H7 (cell line): ENCODE measurements around the gene LEMD3. TPM values are rescaled to one million over a fixed set of nuclear protein-coding genes. Genes with fewer than 3 reads are reported as not detected.
"Not testable (repeated sequence)": the region's sequence is repeated elsewhere in the genome, so short reads cannot be mapped to it uniquely, and the experiment has no call there.

Experiments
- DNase-seq: peaks from one replicate; pipeline ENCODE4 v3.0.0; 2012
- H3K27me3 ChIP-seq: 2 replicates; pipeline ENCODE4 v1.6.0; 2011; ENCODE audit warnings: mild to moderate bottlenecking, low read length; ENCODE audit not compliant: control insufficient read depth, insufficient read depth
- H3K36me3 ChIP-seq: replicated peaks from 2 replicates; pipeline ENCODE4 v1.5.1; 2011; ENCODE audit warnings: low read length; ENCODE audit not compliant: control insufficient read depth, insufficient read depth
- H3K4me3 ChIP-seq: 2 replicates; pipeline ENCODE4 v1.5.1; 2011; ENCODE audit warnings: low read depth, mild to moderate bottlenecking, control low read depth, low read length, moderate library complexity; ENCODE audit not compliant: insufficient read depth
- total RNA-seq: library from RNA; depleted of rRNA; stranded (reverse); fragments of >200 nt; shearing (Covaris generic); gene quantifications from 2 replicates; pipeline ENCODE4 v1.2.3, GENCODE V29; 2014

LEMD3 gene
- total RNA-seq, 1 experiment from 2014 or later: 20.5 TPM

- Histone ChIP-seq H3K36me3 (no peaks in the 10 kb centered on the region), H3K4me3 (no peak overlapping the region), H3K27me3 (no peaks in the 10 kb centered on the region)
- no peak for DNase-seq
These were observed 100.2 kb downstream of the LEMD3 start for GRCh38 chr12:65269603-65270002.

DNA sequence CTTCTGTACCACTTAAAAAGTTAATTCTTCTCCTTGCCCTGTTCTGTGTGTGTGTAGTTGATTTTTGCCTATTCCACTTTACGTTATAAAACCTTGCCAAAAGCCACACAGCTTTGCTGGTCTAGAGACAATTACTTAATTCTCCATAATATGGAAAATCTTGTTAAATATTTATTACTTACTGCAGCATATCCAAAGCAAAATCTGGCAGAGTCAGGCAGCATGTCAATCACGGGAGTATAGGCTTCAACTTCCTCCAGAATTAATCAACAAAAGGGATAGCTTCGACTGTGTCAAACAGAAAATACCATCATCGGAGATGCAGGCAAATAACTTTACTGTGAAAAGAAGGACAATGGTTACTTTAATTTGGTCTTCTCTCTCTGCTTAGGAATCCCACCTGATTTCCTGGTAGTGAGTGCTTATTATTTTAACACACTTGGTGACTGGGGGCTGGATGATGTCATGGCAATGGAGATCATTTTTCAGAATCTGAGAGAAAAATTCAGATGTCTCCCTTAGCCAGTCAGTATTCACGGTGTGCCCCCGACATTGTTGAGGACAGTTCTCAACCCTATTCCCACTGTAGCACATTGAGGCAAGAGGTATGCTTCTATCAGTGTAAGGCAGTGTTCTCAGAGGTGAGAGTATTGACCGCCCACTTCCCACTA lies 105.4 kb downstream of the LEMD3 start:
- H3K27me3 ChIP-seq: peaks cover 14% of the 10 kb centered on the region
- no peak for DNase-seq
- no peak overlapping the region for H3K4me3 ChIP-seq
- no peaks in the 10 kb centered on the region for H3K36me3 ChIP-seq

DNA sequence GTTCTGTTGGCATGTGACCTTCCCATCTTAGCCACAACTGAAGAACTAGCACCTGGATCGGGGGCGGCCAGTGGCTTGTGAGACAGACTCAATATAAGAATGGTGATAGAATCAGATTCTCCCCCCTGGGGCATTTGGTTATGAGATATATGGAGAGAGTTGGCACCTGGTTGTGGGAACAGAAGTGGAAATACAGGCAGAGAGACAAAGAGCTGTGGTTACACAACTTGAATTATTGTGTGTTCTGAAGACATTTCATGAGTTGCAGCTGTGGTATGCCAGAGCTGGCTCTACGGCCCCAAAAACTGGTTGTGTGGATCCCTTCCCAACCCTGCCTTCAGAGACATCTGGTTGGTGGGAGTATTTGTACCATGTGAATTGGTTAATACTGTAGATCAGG lies 106.2 kb downstream of the LEMD3 start:
- Histone ChIP-seq H3K36me3 (no peaks in the 10 kb centered on the region), H3K27me3 (peaks cover 15% of the 10 kb centered on the region), H3K4me3 (no peak overlapping the region)
- no peak for DNase-seq

DNA sequence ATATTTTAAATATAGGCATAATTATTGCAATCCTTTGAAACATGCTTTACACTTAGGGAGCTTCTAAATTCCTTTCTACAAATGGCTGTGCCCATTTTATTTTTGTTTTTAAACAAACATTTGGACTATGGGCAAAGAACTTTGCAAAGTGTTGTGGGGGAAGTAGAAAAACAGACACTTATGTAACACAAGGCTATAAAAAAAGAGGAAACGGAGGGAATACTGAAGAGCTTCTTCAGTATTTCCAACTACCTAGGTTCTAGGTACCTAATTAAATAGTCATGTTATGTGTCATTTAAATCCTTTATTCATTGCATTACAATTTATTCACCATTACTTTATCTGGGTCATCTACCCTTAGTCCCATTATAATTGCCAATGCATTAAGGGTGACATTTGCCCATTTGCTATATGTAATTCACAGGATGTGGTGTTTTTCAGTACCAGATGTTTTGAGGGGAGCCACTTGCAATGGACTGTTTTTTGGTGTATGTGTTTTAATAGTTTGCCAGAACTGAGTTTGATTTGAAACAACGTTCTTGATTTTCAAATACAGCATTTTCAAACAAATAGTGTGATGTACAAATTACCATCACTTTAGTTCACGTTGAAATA lies 107.6 kb downstream of the LEMD3 start:
- H3K36me3 ChIP-seq: no peaks in the 10 kb centered on the region
- H3K4me3 ChIP-seq: no peak overlapping the region
- peaks cover 15% of the 10 kb centered on the region for H3K27me3 ChIP-seq
- DNase-seq: no peak

DNA sequence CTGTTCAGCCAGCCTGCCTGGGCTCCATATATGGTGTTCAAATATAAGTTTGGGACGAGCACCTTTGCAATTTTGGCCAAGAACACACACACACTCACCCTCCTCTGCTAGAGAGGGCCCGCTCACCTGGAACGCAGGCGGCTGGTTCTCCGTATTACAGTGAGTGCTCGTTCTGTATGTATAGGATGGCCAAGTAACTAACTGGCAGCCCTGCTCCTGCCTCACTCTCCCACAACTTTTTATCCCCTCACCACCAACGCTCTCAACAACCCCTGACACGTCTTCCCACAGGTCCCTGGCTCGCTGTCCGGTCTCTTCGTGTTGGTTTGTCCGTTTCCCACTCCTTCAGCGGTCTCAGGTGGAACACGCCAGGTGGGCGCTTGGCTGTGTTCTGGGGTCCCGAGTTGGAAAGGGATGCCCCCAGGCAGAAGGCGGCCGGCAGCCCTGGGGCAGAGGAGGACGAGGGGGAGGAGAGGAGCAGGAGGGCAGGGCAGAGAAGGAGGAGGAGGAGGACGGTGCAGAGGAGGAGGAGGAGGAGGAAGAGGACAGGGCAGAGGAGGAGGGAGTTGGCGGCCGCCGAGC lies 108.7 kb downstream of the LEMD3 start:
- H3K4me3 ChIP-seq: peak overlapping the region; percentile 74
- H3K27me3 ChIP-seq: peaks cover 15% of the 10 kb centered on the region
- DNase-seq: peak; percentile 35
- H3K36me3 ChIP-seq: no peaks in the 10 kb centered on the region

DNA sequence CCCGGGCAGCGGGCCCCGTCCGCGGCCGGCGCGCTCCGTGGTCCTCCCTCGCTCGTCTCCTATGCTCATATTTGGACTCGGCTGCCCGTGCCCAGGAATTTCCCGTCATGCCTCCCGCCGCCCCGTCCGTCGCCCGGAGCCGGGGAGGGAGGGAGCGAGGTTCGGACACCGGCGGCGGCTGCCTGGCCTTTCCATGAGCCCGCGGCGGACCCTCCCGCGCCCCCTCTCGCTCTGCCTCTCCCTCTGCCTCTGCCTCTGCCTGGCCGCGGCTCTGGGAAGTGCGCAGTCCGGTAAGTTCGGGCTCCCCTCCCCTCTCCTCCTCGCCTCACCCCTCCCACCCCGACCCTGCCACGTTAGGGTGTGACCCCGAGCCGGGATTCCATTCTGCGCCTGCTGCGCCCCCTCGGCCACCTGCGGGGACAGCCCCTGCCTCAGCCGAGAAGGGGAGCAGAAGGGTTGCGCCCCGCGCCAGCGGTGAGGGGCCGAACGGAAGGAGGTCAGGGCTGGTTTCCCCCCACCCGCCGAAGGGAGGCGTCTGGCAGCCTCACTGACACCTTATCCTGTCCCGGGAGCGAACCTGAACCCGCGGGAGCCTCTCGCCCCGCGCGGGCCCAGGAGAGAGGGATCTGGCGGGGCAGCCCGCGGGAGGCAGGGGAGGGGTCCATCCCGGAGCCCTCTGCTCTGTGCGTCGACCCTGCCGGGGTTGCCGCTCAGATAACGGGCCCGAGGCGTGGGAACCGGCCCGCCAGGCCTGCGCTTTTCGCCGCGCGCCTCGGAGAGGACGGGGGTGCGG lies 109.4 kb downstream of the LEMD3 start, which contains the start of gene MSRB3:
TSS of gene MSRB3 (plus strand) at position 108 of the 793 bp plus-strand sequence. CDS start 29,897 bp downstream, outside the sequence.
- peak within 1 kb of the TSS; percentile 74 for H3K4me3 ChIP-seq
- H3K27me3 ChIP-seq: peaks cover 15% of the 10 kb centered on the region
- peak; percentile 88 for DNase-seq
- H3K36me3 ChIP-seq: no peaks in the 10 kb centered on the region

DNA sequence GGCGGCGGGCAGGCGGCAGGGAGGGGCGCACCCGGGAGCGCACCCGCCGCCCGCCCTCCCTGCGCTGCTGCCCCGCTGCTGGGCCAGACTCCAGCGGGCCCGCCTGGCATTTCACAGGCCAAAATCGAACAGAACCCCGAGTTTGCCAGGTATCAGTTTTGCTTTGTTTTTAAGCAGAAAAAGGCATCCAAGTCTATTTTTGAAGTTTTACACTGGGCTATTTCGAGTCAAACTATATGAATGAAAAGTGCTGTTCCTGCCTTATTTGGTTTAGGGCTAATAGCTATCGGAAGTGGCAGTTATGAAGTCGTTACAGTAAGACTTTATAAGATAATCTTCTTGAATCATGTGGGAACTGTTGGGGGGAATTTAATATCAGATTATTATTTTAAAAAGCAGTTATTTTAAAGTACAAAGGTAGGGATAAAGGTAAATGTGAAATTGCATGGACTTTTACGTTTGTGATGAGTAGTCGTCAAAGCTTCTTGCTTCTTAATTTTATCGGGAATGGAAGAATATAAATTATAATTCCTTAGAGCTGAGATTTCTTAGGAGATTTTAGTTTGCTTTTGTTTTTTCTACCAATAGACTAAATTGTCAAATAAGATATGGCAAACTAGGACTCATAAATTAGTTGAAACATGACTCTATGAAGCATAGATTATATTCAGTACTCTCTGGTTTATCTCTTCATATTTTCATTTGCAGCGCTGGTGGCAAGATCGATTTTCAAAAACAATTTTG lies 110.2 kb downstream of the LEMD3 start:
- Histone ChIP-seq H3K27me3 (peaks cover 15% of the 10 kb centered on the region), H3K4me3 (peak overlapping the region; percentile 74), H3K36me3 (no peaks in the 10 kb centered on the region)
- DNase-seq: no peak

GRCh38 chr12:65280306-65280705 lies 110.9 kb downstream of the LEMD3 start:
- Histone ChIP-seq H3K36me3 (no peaks in the 10 kb centered on the region), H3K27me3 (peaks cover 15% of the 10 kb centered on the region), H3K4me3 (no peak overlapping the region)
- DNase-seq: no peak

DNA sequence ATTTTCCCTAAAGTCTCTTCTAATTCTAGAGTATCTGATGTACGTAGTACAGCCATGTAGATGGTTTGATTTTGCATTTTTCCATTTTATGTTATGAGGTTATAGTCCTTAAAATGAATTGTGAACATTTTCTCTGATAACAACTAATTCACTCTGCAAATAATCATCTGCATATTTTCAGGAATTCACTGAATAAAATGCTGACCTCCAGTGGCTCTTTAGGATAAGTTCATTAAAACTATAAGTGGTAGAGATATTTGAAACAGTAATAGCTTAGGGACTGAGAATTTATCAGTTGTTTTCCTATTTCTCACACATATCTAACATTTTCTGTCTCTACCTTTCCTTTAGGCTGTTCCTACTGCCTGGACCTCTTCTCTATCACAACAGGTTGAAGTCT lies 113.5 kb downstream of the LEMD3 start:
- Histone ChIP-seq H3K4me3 (no peak overlapping the region), H3K27me3 (peaks cover 6% of the 10 kb centered on the region), H3K36me3 (no peaks in the 10 kb centered on the region)
- DNase-seq: no peak

GRCh38 chr12:65285532-65285931 lies 116.1 kb downstream of the LEMD3 start:
- H3K27me3 ChIP-seq, H3K36me3 ChIP-seq, H3K4me3 ChIP-seq, DNase-seq: not testable (repeated sequence)

DNA sequence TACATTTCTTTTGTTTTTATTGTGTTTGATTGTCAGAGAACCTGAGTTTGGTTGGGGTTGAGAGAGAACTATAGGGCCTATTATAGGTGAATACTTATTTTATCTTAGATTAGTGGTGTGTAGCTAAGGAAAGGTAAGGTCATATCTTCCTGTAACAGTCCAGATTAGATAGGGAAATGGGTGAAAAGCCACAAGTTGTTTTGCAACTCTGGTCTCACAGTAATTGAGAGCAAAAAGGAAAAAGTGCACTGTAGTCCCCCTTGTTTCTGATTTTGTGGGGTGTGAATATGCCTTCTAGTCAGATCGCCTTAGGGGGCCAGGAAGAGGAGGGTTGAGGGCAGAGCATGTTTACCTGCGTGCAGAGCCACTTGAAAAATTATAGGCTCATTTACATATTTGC lies 118.0 kb downstream of the LEMD3 start:
- Histone ChIP-seq H3K27me3 (no peaks in the 10 kb centered on the region), H3K4me3 (no peak overlapping the region), H3K36me3 (no peaks in the 10 kb centered on the region)
- DNase-seq: no peak

GRCh38 chr12:65292241-65292640 lies 122.9 kb downstream of the LEMD3 start:
- H3K36me3 ChIP-seq: no peaks in the 10 kb centered on the region
- no peak for DNase-seq
- H3K27me3 ChIP-seq: no peaks in the 10 kb centered on the region
- no peak overlapping the region for H3K4me3 ChIP-seq

DNA sequence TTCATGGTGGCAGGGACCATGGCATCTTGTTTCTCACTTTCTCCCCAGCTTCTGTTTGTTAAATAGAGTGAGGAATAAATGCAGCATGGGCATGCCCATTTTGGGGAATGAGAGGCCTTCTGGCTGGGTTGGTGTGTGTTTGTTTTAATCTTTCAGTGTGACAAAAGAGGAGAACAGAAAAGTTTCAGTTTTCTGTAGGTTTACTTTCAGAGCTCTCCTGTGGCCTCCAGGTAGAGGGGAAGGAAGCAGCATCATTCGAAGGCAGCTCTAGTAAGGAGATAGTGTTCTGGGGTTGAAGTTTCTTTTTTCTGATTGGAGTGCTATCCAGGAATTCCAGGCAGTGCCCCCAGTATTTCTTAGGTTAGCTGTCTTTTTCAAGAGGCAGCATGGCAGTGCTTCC lies 124.4 kb downstream of the LEMD3 start:
- Histone ChIP-seq H3K4me3 (no peak overlapping the region), H3K36me3 (no peaks in the 10 kb centered on the region), H3K27me3 (no peaks in the 10 kb centered on the region)
- DNase-seq: no peak

- H3K27me3 ChIP-seq: no peaks in the 10 kb centered on the region
- no peak for DNase-seq
- no peak overlapping the region for H3K4me3 ChIP-seq
- no peaks in the 10 kb centered on the region for H3K36me3 ChIP-seq
These were observed 125.4 kb downstream of the LEMD3 start for GRCh38 chr12:65294641-65295262.
